Activated naive CD8-positive, alpha-beta T cell (primary cell): ENCODE results near the gene AOPEP.
"Not testable (repeated sequence)": the region's sequence is repeated elsewhere in the genome, so short reads cannot be mapped to it uniquely, and the experiment has no call there.

ENCODE experiments used
- H3K27ac Mint-ChIP-seq: one replicate; pipeline ENCODE4 v1.8.0; 2021; ENCODE audit warnings: mixed read lengths
- H3K27me3 Mint-ChIP-seq: one replicate; pipeline ENCODE4 v1.8.0; 2021; ENCODE audit warnings: mixed read lengths
- H3K36me3 Mint-ChIP-seq: one replicate; pipeline ENCODE4 v1.8.0; 2021; ENCODE audit warnings: mixed read lengths
- H3K4me1 Mint-ChIP-seq: one replicate; pipeline ENCODE4 v1.8.0; 2021; ENCODE audit warnings: low read depth, mixed read lengths
- H3K4me3 Mint-ChIP-seq: one replicate; pipeline ENCODE4 v1.8.0; 2021; ENCODE audit warnings: mild to moderate bottlenecking, mixed read lengths
- H3K9me3 Mint-ChIP-seq: one replicate; pipeline ENCODE4 v1.8.0; 2021; ENCODE audit warnings: low read depth, mixed read lengths

Gene AOPEP

DNA sequence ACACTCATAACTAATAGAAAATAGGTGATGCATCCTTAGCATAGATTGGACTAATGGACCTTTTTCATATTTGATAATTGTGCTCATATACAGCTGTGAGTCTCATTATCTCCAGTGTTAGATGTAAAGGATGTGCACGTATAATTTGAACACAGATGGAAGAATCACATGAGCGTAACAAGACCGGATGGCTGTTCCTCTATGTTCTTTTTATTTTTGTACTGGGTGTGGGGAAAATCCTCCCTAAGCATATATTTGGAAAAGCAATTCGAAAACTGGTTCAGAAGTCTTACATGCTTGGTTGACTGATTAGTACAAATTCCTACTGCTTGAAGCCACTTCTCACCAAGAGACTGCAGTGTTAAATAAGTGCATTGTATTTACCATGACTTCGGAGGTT lies 230.2 kb downstream of the AOPEP start:
- Mint-ChIP-seq H3K27ac (no peak overlapping the region), H3K4me3 (no peak overlapping the region), H3K36me3 (peaks cover 29% of the 10 kb centered on the region), H3K9me3 (no peaks in the 10 kb centered on the region), H3K27me3 (no peaks in the 10 kb centered on the region), H3K4me1 (peaks cover 15% of the 10 kb centered on the region)

DNA sequence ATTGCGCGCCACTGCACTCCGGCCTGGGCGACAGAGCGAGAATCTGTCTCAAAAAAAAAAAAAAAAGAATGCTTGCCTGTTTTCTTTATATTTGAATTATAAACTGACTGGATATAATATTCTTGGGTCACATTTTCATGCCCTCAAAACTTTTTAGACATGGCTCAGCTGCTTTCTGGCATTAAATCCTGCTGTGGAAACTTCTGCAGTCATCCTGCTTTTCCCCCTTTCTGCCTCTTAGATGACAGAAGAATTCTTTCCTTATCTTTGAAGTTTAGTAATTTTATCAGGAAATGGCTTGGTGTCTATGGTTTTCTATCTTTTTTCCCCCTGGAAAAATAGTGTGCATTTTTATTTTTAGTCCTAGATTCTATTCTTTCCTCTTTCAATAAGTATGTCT lies 234.5 kb downstream of the AOPEP start:
- peaks cover 29% of the 10 kb centered on the region for H3K36me3 Mint-ChIP-seq
- no peaks in the 10 kb centered on the region for H3K9me3 Mint-ChIP-seq
- no peak overlapping the region for H3K4me3 Mint-ChIP-seq
- no peak overlapping the region for H3K27ac Mint-ChIP-seq
- no peaks in the 10 kb centered on the region for H3K27me3 Mint-ChIP-seq
- H3K4me1 Mint-ChIP-seq = no peaks in the 10 kb centered on the region

- H3K27me3 Mint-ChIP-seq = no peaks in the 10 kb centered on the region
- H3K36me3 Mint-ChIP-seq = peaks cover 23% of the 10 kb centered on the region
- no peaks in the 10 kb centered on the region for H3K4me1 Mint-ChIP-seq
- H3K9me3 Mint-ChIP-seq = no peaks in the 10 kb centered on the region
- H3K4me3 Mint-ChIP-seq = no peak overlapping the region
- no peak overlapping the region for H3K27ac Mint-ChIP-seq
Observed at GRCh38 chr9:94961870-94962269, 235.4 kb downstream of the AOPEP start.

DNA sequence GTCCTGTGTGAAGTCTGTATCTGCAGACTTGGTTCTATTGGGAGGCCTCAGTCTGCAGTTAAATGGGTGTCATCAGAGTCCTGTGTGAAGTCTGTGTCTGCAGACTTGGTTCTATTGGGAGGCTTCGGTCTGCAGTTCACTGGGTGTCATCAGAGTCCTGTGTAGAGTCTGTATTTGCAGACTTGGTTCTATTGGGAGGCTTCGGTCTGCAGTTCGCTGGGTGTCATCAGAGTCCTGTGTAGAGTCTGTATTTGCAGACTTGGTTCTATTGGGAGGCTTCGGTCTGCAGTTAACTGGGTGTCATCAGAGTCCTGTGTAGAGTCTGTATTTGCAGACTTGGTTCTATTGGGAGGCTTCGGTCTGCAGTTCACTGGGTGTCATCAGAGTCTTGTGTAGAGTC lies 239.1 kb downstream of the AOPEP start:
- not testable (repeated sequence) for H3K9me3 Mint-ChIP-seq

DNA sequence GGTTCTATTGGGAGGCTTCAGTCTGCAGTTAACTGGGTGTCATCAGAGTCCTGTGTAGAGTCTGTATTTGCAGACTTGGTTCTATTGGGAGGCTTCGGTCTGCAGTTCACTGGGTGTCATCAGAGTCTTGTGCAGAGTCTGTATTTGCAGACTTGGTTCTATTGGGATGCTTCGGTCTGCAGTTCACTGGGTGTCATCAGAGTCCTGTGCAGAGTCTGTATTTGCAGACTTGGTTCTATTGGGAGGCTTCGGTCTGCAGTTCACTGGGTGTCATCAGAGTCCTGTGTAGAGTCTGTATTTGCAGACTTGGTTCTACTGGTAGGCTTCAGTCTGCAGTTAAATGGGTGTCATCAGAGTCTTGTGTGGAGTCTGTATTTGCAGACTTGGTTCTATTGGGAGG lies 239.5 kb downstream of the AOPEP start:
- not testable (repeated sequence) for H3K27ac Mint-ChIP-seq, H3K4me3 Mint-ChIP-seq, H3K9me3 Mint-ChIP-seq, H3K27me3 Mint-ChIP-seq, H3K4me1 Mint-ChIP-seq
- H3K36me3 Mint-ChIP-seq = peaks cover 20% of the 10 kb centered on the region

More for the DNA sequence above, 239.1 kb downstream of the AOPEP start:
- not testable (repeated sequence) for H3K27ac Mint-ChIP-seq, H3K27me3 Mint-ChIP-seq, H3K4me3 Mint-ChIP-seq, H3K4me1 Mint-ChIP-seq
- H3K36me3 Mint-ChIP-seq = peaks cover 20% of the 10 kb centered on the region

GRCh38 chr9:94967482-94967881 lies 241.0 kb downstream of the AOPEP start:
- no peaks in the 10 kb centered on the region for H3K27me3 Mint-ChIP-seq
- no peak overlapping the region for H3K4me3 Mint-ChIP-seq
- H3K36me3 Mint-ChIP-seq = peaks cover 13% of the 10 kb centered on the region
- H3K4me1 Mint-ChIP-seq = no peaks in the 10 kb centered on the region
- H3K9me3 Mint-ChIP-seq = no peaks in the 10 kb centered on the region
- H3K27ac Mint-ChIP-seq = no peak overlapping the region

- Mint-ChIP-seq H3K36me3 (peaks cover 16% of the 10 kb centered on the region), H3K4me3 (no peak overlapping the region), H3K4me1 (no peaks in the 10 kb centered on the region), H3K27me3 (no peaks in the 10 kb centered on the region), H3K27ac (no peak overlapping the region), H3K9me3 (no peaks in the 10 kb centered on the region)
Observed at GRCh38 chr9:94971378-94972131, 245.1 kb downstream of the AOPEP start.

- H3K9me3 Mint-ChIP-seq = no peaks in the 10 kb centered on the region
- H3K4me3 Mint-ChIP-seq = no peak overlapping the region
- H3K27me3 Mint-ChIP-seq = no peaks in the 10 kb centered on the region
- peaks cover 17% of the 10 kb centered on the region for H3K36me3 Mint-ChIP-seq
- H3K27ac Mint-ChIP-seq = no peak overlapping the region
- no peaks in the 10 kb centered on the region for H3K4me1 Mint-ChIP-seq
Observed at GRCh38 chr9:94973451-94973941, 247.0 kb downstream of the AOPEP start.

- Mint-ChIP-seq H3K27me3 (no peaks in the 10 kb centered on the region), H3K36me3 (peaks cover 17% of the 10 kb centered on the region), H3K4me3 (no peak overlapping the region), H3K27ac (no peak overlapping the region), H3K9me3 (no peaks in the 10 kb centered on the region), H3K4me1 (no peaks in the 10 kb centered on the region)
Observed at GRCh38 chr9:94974154-94974879, 247.8 kb downstream of the AOPEP start.

DNA sequence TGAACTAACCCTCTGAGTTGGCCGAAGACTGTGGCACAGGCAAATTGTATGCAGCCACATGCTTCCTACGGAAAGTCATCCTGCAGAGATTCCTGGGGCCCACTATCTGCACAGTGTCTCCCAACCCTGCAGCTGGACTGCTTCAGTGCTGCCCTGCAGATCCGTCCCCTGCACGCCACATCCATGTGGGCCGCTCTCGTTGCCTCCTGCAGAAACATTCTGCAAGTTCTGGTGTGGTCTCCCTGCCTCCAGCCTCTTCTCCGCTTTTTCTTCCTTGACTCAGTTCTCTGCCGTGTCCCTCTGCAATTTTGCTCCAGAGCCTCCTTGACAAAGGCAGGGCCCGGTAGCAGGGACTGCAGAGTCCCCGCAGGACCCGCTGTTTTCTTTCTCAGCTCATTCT lies 249.0 kb downstream of the AOPEP start:
- Mint-ChIP-seq H3K4me3 (no peak overlapping the region), H3K36me3 (peaks cover 17% of the 10 kb centered on the region), H3K4me1 (no peaks in the 10 kb centered on the region), H3K9me3 (no peaks in the 10 kb centered on the region), H3K27me3 (no peaks in the 10 kb centered on the region), H3K27ac (no peak overlapping the region)

- Mint-ChIP-seq H3K36me3 (peaks cover 17% of the 10 kb centered on the region), H3K9me3 (no peaks in the 10 kb centered on the region), H3K27me3 (no peaks in the 10 kb centered on the region), H3K27ac (no peak overlapping the region), H3K4me3 (no peak overlapping the region), H3K4me1 (no peaks in the 10 kb centered on the region)
Observed at GRCh38 chr9:94976077-94976476, 249.6 kb downstream of the AOPEP start.

- Mint-ChIP-seq H3K9me3 (no peaks in the 10 kb centered on the region), H3K4me1 (peaks cover 2% of the 10 kb centered on the region), H3K27ac (no peak overlapping the region), H3K4me3 (no peak overlapping the region), H3K36me3 (peaks cover 19% of the 10 kb centered on the region), H3K27me3 (no peaks in the 10 kb centered on the region)
Observed at GRCh38 chr9:94977416-94977815, 250.9 kb downstream of the AOPEP start.

- peaks cover 12% of the 10 kb centered on the region for H3K4me1 Mint-ChIP-seq
- H3K27ac Mint-ChIP-seq = no peak overlapping the region
Observed at GRCh38 chr9:94979904-94980507, 253.5 kb downstream of the AOPEP start.

DNA sequence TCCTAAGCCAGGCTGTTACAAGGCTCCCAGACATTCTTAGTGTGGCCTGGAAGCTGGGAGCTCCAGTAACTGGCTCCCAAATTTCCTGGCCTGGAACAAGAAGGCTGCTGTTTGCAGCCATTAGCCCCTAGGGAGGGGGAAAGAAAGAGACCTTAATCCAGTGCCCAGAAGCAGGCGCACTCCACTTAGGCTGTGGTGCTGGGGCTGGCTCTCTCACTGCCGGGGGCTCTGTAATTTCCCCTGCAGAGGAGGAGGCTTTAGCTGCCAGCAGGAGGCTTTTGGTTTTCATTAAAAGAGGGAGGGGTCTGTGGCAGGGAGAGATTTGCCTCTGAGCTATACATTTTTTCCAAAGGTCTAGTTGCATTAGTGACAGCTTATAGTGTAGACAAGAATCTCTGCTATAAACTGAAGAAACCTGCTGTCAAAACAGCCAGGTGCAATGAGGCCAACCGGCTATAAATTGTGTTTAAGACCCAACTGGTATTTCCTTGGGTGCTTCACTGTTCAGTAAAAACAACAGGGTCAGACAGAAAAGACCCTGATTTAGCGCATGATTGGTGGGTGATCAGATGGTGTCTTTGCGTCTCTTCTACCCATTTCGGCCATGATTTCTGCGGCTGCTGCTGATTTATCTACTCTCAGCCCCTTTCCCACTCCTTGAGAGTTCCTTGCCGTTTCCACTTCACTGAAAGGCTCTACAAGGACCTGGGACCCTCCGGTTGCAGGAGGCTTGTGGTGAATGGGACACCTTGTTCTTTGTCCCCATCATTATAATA lies 254.6 kb downstream of the AOPEP start:
- Mint-ChIP-seq H3K9me3 (no peaks in the 10 kb centered on the region), H3K27me3 (no peaks in the 10 kb centered on the region), H3K4me1 (peaks cover 12% of the 10 kb centered on the region), H3K27ac (no peak overlapping the region), H3K36me3 (peaks cover 16% of the 10 kb centered on the region), H3K4me3 (no peak overlapping the region)

More at GRCh38 chr9:94979904-94980507, 253.5 kb downstream of the AOPEP start:
- no peaks in the 10 kb centered on the region for H3K9me3 Mint-ChIP-seq
- H3K36me3 Mint-ChIP-seq = peaks cover 22% of the 10 kb centered on the region
- H3K4me3 Mint-ChIP-seq = no peak overlapping the region
- H3K27me3 Mint-ChIP-seq = no peaks in the 10 kb centered on the region

DNA sequence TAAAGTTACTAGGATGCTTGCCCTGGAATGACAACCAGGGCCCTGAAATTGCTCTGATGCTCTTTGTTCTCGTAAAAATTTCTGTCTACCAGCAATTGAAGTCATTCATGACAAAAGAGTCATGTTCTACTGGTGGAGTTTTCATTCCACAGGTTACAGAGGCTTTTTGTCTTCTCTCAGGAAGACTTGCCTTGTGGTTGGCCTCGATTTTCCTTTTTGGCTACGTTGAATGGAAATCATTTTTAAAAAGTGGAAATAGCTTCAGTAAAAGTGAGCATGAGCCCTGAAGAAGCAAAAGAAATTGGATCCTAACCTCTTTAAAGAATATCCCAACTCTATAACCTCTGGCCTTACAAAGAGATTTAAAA lies 255.2 kb downstream of the AOPEP start:
- Mint-ChIP-seq H3K27ac (no peak overlapping the region), H3K4me3 (no peak overlapping the region), H3K27me3 (no peaks in the 10 kb centered on the region), H3K4me1 (peaks cover 12% of the 10 kb centered on the region), H3K9me3 (no peaks in the 10 kb centered on the region), H3K36me3 (peaks cover 14% of the 10 kb centered on the region)
